ENCODE data around the gene CDON.

CDON gene

DNA sequence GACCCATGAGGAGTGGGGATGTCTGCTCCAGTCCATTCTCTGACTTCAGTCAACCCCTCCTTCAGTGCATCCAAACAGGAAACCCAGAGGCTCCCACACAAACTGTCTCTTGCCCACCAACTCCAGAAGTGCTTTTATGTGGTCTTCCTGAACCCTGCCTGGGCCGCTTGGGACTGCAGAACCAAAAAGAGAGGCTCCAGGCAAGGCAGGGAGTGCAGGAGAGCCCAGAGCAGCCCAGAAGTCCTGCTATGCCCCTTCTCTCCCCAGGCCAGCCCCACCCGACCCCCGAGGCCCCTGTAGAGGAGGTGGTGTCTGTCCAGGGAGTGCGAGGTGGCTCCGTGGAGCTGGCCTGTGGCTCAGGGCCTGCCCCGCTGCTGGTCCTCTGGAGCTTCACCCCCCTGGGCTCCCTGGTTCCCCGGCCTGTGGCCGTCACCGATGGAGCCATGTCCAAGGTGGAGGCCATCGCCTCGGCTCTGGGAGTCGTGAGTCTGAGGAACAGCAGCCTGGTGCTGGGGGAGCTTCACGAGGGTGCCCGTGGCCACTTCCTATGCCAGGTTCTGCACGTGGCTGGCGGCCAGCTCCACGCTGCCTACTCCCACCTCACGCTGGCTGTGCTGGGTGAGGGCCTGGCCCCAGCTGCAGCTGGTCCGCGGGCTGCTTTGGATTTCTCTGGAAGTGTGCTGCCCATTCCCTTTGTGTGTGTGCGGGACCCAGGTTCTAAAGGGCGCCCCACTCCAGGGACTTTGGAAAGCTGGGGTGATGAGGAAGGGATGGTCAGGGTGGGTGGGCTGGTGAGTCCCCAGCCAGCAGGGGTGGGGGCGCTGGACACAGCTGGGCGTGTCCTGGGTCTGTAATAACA is 115.0 kb downstream of the CDON start:
- H3K27ac ChIP-seq (replicated peaks; ENCODE audit: low read length), result no peak overlapping the region
- H3K4me1 ChIP-seq (ENCODE audit: control insufficient read depth in 2 of 2, insufficient read depth in 1 of 2, low read depth in 1 of 2, low read length in 2 of 2), result peaks cover 0 to 7% of the 10 kb centered on the region in 2 donors
- no peak overlapping the region for H3K9ac ChIP-seq (ENCODE audit: low read depth, low read length, poor library complexity)
- H3K23ac ChIP-seq (ENCODE audit: low read depth, low read length, poor library complexity), result no peak overlapping the region
- H2BK15ac ChIP-seq (ENCODE audit: low read length), result no peak overlapping the region
- no peaks in the 10 kb centered on the region for H3K79me1 ChIP-seq (ENCODE audit: low read depth, low read length)
- H3K4me2 ChIP-seq (ENCODE audit: insufficient read depth, low read length, poor library complexity, severe bottlenecking), result no peak overlapping the region
- H2BK5ac ChIP-seq (ENCODE audit: low read length), result no peak overlapping the region
- H2BK12ac ChIP-seq (ENCODE audit: low read length), result no peak overlapping the region
- no CpG with 5 or more reads among the region's 24 CpGs for WGBS, 2 donors (ENCODE audit: extremely low coverage in 2 of 2, insufficient read length in 2 of 2, insufficient replicate concordance in 1 of 2)
- no peak overlapping the region for H2AK5ac ChIP-seq (ENCODE audit: low read depth, low read length)
- no peak overlapping the region for H3K4ac ChIP-seq (ENCODE audit: low read length)
- peak overlapping the region; percentile 42 for H3K14ac ChIP-seq (ENCODE audit: low read length)
- no peak overlapping the region for H2AFZ ChIP-seq (ENCODE audit: low read length)
- H3K4me3 ChIP-seq (ENCODE audit: low read length in 2 of 2), result no peak overlapping the region
- no peaks in the 10 kb centered on the region for H3K9me3 ChIP-seq (replicated peaks in 1 of 2; ENCODE audit: control insufficient read depth in 2 of 2, insufficient read depth in 1 of 2, low read depth in 1 of 2, low read length in 2 of 2)
- no peak overlapping the region for H4K8ac ChIP-seq (ENCODE audit: low read depth, low read length)
- H4K91ac ChIP-seq (ENCODE audit: low read depth, low read length, poor library complexity), result no peak overlapping the region
- H3K36me3 ChIP-seq (replicated peaks in 1 of 2; ENCODE audit: control insufficient read depth in 2 of 2, insufficient read depth in 2 of 2, low read length in 2 of 2), result no peaks in the 10 kb centered on the region
- peak overlapping the region; percentile 25 for H3K18ac ChIP-seq (ENCODE audit: low read length)
- no peak for DNase-seq (ENCODE audit: low spot score)
- no peak overlapping the region for H2BK120ac ChIP-seq (ENCODE audit: low read depth, low read length)
- no peaks in the 10 kb centered on the region for H3K27me3 ChIP-seq (ENCODE audit: control insufficient read depth in 3 of 3, insufficient read depth in 3 of 3, low read depth in 1 of 3, low read length in 3 of 3)

DNA sequence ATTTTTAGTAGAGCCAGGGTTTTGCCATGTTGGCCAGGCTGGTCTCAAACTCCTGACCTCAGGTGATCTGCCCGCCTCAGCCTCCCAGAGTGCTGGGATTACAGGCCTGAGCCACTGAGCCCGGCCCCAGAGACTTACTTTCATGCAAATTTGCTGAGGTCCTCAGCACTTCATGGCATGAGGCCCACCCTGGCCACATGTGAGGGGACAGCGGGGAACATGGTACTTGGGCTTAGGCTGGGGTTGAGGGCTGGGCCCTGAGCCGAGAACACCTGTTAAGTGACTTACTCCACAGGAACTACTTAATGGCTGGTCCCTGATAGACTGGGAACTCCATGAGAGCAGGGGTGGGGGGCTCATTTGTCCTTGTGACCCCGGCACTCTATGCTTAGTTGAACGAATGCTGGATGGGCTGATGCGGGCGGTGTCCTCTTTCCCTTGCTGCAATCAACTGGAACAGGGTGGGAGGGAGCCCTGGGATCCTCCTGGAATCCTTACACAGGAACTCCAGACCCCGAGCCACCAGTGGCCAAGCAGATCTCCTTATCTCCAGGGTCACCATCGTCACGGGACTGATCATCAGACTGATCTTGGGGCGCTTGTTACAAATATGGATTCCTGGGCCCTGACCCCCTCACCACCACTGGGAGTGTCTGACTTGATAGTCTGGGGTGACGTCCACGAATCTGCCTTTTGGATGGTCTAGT is 115.8 kb downstream of the CDON start:
- Histone ChIP-seq H3K14ac (ENCODE audit: low read length) (no peak overlapping the region), H3K9me3 (replicated peaks in 1 of 2; ENCODE audit: control insufficient read depth in 2 of 2, insufficient read depth in 1 of 2, low read depth in 1 of 2, low read length in 2 of 2) (no peaks in the 10 kb centered on the region), H3K79me1 (ENCODE audit: low read depth, low read length) (no peaks in the 10 kb centered on the region), H3K23ac (ENCODE audit: low read depth, low read length, poor library complexity) (no peak overlapping the region), H3K4me1 (ENCODE audit: control insufficient read depth in 2 of 2, insufficient read depth in 1 of 2, low read depth in 1 of 2, low read length in 2 of 2) (peaks cover 3 to 5% of the 10 kb centered on the region in 2 donors), H4K91ac (ENCODE audit: low read depth, low read length, poor library complexity) (no peak overlapping the region), H2BK15ac (ENCODE audit: low read length) (no peak overlapping the region), H2AK5ac (ENCODE audit: low read depth, low read length) (no peak overlapping the region), H2BK12ac (ENCODE audit: low read length) (no peak overlapping the region), H3K4me3 (ENCODE audit: low read length in 2 of 2) (no peak overlapping the region), H2BK5ac (ENCODE audit: low read length) (no peak overlapping the region), H2BK120ac (ENCODE audit: low read depth, low read length) (no peak overlapping the region), H3K4ac (ENCODE audit: low read length) (no peak overlapping the region), H2AFZ (ENCODE audit: low read length) (no peak overlapping the region), H4K8ac (ENCODE audit: low read depth, low read length) (no peak overlapping the region), H3K4me2 (ENCODE audit: insufficient read depth, low read length, poor library complexity, severe bottlenecking) (no peak overlapping the region), H3K36me3 (replicated peaks in 1 of 2; ENCODE audit: control insufficient read depth in 2 of 2, insufficient read depth in 2 of 2, low read length in 2 of 2) (no peaks in the 10 kb centered on the region), H3K27me3 (ENCODE audit: control insufficient read depth in 3 of 3, insufficient read depth in 3 of 3, low read depth in 1 of 3, low read length in 3 of 3) (no peaks in the 10 kb centered on the region), H3K27ac (replicated peaks; ENCODE audit: low read length) (no peak overlapping the region), H3K18ac (ENCODE audit: low read length) (no peak overlapping the region), H3K9ac (ENCODE audit: low read depth, low read length, poor library complexity) (no peak overlapping the region)
- DNase-seq (ENCODE audit: low spot score), result no peak
- no CpG with 5 or more reads among the region's 14 CpGs for WGBS, 2 donors (ENCODE audit: extremely low coverage in 2 of 2, insufficient read length in 2 of 2, insufficient replicate concordance in 1 of 2)

DNA sequence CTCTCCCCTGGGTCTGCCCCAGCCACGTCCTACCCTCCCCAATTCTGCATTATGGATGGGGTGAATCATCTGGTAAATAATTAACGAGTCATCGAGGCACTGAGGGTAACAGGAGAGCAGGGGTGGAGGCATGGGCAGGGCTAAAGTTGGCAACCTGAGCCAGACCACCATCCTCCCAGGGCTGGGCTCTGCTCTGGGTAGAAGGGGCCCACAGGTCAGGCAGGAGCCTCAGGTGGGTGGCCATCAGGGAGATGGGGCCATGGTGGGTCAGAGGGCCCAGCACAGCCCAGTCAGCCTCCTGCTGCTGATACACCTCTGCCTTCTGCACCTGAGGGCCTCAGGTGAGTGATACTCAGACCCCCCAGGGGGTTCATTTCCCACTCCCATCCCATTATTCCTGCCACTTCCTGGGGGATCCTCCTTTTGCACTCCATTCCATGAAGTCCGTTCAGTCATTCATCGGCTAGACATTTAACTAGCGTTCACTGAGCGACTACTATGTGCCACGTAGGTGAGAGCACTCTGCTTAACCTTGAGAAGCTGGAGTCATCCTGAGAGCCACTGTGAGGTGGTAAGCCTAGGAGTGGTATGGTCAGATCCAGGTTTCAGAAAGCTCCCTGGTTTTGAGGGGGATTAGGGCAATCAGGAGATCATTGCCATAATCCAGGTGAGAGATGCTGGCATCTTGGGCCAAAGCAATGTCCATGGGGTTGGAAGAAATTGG is 116.7 kb downstream of the CDON start, which contains the start of gene VSIG10L2:
Gene VSIG10L2, plus strand, starts transcription at position 248 of the 724 bp plus-strand sequence. Its CDS starts 12 bp downstream, at position 260.
- no peak within 1 kb of the TSS for H2AFZ ChIP-seq (ENCODE audit: low read length)
- no peak within 1 kb of the TSS for H3K4me3 ChIP-seq (ENCODE audit: low read length in 2 of 2)
- H2BK5ac ChIP-seq (ENCODE audit: low read length), result no peak within 1 kb of the TSS
- no peaks in the 10 kb centered on the region for H3K9me3 ChIP-seq (replicated peaks in 1 of 2; ENCODE audit: control insufficient read depth in 2 of 2, insufficient read depth in 1 of 2, low read depth in 1 of 2, low read length in 2 of 2)
- H4K8ac ChIP-seq (ENCODE audit: low read depth, low read length), result no peak within 1 kb of the TSS
- no peaks in the 10 kb centered on the region for H3K36me3 ChIP-seq (replicated peaks in 1 of 2; ENCODE audit: control insufficient read depth in 2 of 2, insufficient read depth in 2 of 2, low read length in 2 of 2)
- H3K4me2 ChIP-seq (ENCODE audit: insufficient read depth, low read length, poor library complexity, severe bottlenecking), result no peak within 1 kb of the TSS
- no peaks in the 10 kb centered on the region for H3K79me1 ChIP-seq (ENCODE audit: low read depth, low read length)
- peak within 1 kb of the TSS; percentile 4 for H3K9ac ChIP-seq (ENCODE audit: low read depth, low read length, poor library complexity)
- DNase-seq (ENCODE audit: low spot score), result no peak
- H2AK5ac ChIP-seq (ENCODE audit: low read depth, low read length), result no peak within 1 kb of the TSS
- H2BK120ac ChIP-seq (ENCODE audit: low read depth, low read length), result no peak within 1 kb of the TSS
- H2BK12ac ChIP-seq (ENCODE audit: low read length), result no peak within 1 kb of the TSS
- peaks cover 0 to 3% of the 10 kb centered on the region in 2 donors for H3K4me1 ChIP-seq (ENCODE audit: control insufficient read depth in 2 of 2, insufficient read depth in 1 of 2, low read depth in 1 of 2, low read length in 2 of 2)
- H3K14ac ChIP-seq (ENCODE audit: low read length), result no peak within 1 kb of the TSS
- H4K91ac ChIP-seq (ENCODE audit: low read depth, low read length, poor library complexity), result no peak within 1 kb of the TSS
- no peak within 1 kb of the TSS for H3K18ac ChIP-seq (ENCODE audit: low read length)
- H3K27me3 ChIP-seq (ENCODE audit: control insufficient read depth in 3 of 3, insufficient read depth in 3 of 3, low read depth in 1 of 3, low read length in 3 of 3), result peaks cover 0 to 4% (median 0%) of the 10 kb centered on the region in 3 experiments
- no CpG with 5 or more reads among the region's 8 CpGs for WGBS, 2 donors (ENCODE audit: extremely low coverage in 2 of 2, insufficient read length in 2 of 2, insufficient replicate concordance in 1 of 2)
- no peak within 1 kb of the TSS for H3K23ac ChIP-seq (ENCODE audit: low read depth, low read length, poor library complexity)
- no peak within 1 kb of the TSS for H3K27ac ChIP-seq (replicated peaks; ENCODE audit: low read length)
- no peak within 1 kb of the TSS for H2BK15ac ChIP-seq (ENCODE audit: low read length)
- no peak within 1 kb of the TSS for H3K4ac ChIP-seq (ENCODE audit: low read length)

Data from neuronal stem cell (in vitro differentiated cells).